GM18499 (cell line): ENCODE results near the gene STEAP1B.

ENCODE experiments used
- ATAC-seq: cut with Tn5 transposase; IDR thresholded peaks from one replicate; pipeline ENCODE4 v1.9.1; 2021; ENCODE audit warnings: moderate number of reproducible peaks; ENCODE audit not compliant: insufficient read depth, unreplicated experiment

Gene STEAP1B

GRCh38 chr7:22378199-22378980 is 121.6 kb downstream of the STEAP1B start:
- ATAC-seq = no peak

- ATAC-seq = no peak
These were observed 122.3 kb downstream of the STEAP1B start for GRCh38 chr7:22377703-22378102.

- ATAC-seq = no peak
These were observed 124.5 kb downstream of the STEAP1B start for GRCh38 chr7:22375359-22376048.

GRCh38 chr7:22373911-22374310 is 126.1 kb downstream of the STEAP1B start:
- no peak for ATAC-seq

- ATAC-seq = no peak
These were observed 126.6 kb downstream of the STEAP1B start for GRCh38 chr7:22373388-22373787.

- no peak for ATAC-seq
These were observed 127.1 kb downstream of the STEAP1B start for GRCh38 chr7:22372863-22373262.

- ATAC-seq = no peak
These were observed 128.1 kb downstream of the STEAP1B start for GRCh38 chr7:22371878-22372277.
